Activated CD8-positive, alpha-beta T cell treated with anti-CD3 and anti-CD28 coated beads for 36 hours (primary cell): Measurements from ENCODE around the gene PHF24. TPM values are rescaled to one million over a fixed set of nuclear protein-coding genes. Genes with fewer than 3 reads are reported as not detected.
"Not testable (repeated sequence)": the region's sequence is repeated elsewhere in the genome, so short reads cannot be mapped to it uniquely, and the experiment has no call there.

Source experiments
- ATAC-seq: fragments of 200-7000 bp; cut with Tn5 transposase; one replicate; pipeline ENCODE4 v1.10.0; 2021; ENCODE audit warnings: mild to moderate bottlenecking, moderate library complexity
- CTCF ChIA-PET: fragments of 350-600 bp; sonication (Branson Sonifier 250); formaldehyde crosslinking; loops from one replicate; lab custom pipeline; 2021; ENCODE audit warnings: antibody characterized with exemption; lab: Charles Lee
- POLR2A ChIA-PET: fragments of 350-600 bp; sonication (Branson Sonifier 250); formaldehyde crosslinking; loops from one replicate; lab custom pipeline; 2021; ENCODE audit warnings: antibody characterized with exemption; lab: Charles Lee
- DNase-seq: peaks from one replicate; pipeline ENCODE4 v3.0.0-alpha.2; 2020
- H3K27ac Mint-ChIP-seq: one replicate; pipeline ENCODE4 v1.8.0; 2021; ENCODE audit warnings: mild to moderate bottlenecking, mixed read lengths
- H3K27me3 Mint-ChIP-seq: one replicate; pipeline ENCODE4 v1.8.0; 2021; ENCODE audit warnings: mixed read lengths
- H3K36me3 Mint-ChIP-seq: one replicate; pipeline ENCODE4 v1.8.0; 2021; ENCODE audit warnings: low read depth, mixed read lengths
- H3K4me1 Mint-ChIP-seq: one replicate; pipeline ENCODE4 v1.8.0; 2021; ENCODE audit warnings: low read depth, mixed read lengths
- H3K4me3 Mint-ChIP-seq: one replicate; pipeline ENCODE4 v1.8.0; 2021; ENCODE audit warnings: mild to moderate bottlenecking, moderate library complexity, mixed read lengths
- H3K9me3 Mint-ChIP-seq: one replicate; pipeline ENCODE4 v1.8.0; 2021; ENCODE audit warnings: mixed read lengths
- intact Hi-C: fragments of 100-400 bp; cut with micrococcal nuclease; formaldehyde crosslinking; loops from one replicate; pipeline ENCODE4 v1.10.0; 2022
- total RNA-seq, 2 experiments: library from RNA; stranded (reverse); gene quantifications; one replicate each; pipeline ENCODE4 v1.2.3, GENCODE V29; 2021
- TF ChIP-seq, protein P1 (sequence below): fragments of 200-600 bp; IDR thresholded peaks from one replicate; pipeline ENCODE4 v1.8.0; 2022; ENCODE audit warnings: antibody characterized with exemption, mild to moderate bottlenecking

The PHF24 gene
- total RNA-seq, 2 experiments from 2014 or later, result 0.11 TPM; not detected in 1

DNA sequence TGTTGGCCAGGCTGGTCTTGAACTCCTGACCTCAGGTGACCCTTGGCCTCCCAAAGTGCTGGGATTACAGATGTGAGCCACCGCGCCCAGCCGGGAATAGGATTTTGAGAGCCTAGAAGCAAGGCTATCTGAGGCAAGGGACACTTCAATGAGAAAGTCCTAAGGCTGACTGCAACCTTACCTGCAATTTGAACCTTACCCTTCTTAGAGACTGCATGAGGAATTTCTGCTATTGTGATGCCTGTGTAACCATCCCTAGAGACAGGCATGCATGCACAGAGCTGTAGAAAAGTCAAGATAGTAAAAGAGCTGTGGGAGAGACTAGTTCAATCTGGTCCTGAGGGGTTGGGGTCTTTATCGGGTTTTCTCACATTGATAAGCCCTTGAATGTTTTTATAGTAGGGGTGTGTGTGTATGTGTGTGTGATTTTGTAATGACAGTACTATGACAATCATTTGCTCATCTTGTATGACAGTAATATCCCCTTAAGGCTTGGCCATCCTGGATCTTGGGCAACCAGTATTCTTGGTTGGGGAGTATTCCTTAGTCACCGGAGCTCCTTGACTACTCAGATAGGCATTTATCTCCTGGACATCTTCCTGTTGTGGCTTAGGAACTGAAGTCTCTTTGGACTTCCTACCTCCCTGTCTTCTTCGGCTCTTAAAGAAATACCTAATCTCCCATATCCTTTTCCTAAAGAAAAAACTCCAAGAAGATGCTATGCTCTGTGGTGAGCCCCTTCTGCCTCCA is 42.6 kb downstream of the PHF24 start:
- TF ChIP-seq, protein P1, sequence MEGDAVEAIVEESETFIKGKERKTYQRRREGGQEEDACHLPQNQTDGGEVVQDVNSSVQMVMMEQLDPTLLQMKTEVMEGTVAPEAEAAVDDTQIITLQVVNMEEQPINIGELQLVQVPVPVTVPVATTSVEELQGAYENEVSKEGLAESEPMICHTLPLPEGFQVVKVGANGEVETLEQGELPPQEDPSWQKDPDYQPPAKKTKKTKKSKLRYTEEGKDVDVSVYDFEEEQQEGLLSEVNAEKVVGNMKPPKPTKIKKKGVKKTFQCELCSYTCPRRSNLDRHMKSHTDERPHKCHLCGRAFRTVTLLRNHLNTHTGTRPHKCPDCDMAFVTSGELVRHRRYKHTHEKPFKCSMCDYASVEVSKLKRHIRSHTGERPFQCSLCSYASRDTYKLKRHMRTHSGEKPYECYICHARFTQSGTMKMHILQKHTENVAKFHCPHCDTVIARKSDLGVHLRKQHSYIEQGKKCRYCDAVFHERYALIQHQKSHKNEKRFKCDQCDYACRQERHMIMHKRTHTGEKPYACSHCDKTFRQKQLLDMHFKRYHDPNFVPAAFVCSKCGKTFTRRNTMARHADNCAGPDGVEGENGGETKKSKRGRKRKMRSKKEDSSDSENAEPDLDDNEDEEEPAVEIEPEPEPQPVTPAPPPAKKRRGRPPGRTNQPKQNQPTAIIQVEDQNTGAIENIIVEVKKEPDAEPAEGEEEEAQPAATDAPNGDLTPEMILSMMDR, result no peak
- ChIA-PET CTCF (interaction anchor here (1.2 to 3.2 kb wide), 3 partner anchors 15 to 101 kb away, joined by 4 to 11 read pairs (median 9); no protein-coding TSS in a partner anchor), POLR2A (no interaction called here)
- Mint-ChIP-seq H3K9me3 (no peaks in the 10 kb centered on the region), H3K27ac (peak overlapping the region; percentile 39), H3K36me3 (peaks cover 15% of the 10 kb centered on the region), H3K4me3 (no peak overlapping the region), H3K4me1 (peaks cover 36% of the 10 kb centered on the region), H3K27me3 (no peaks in the 10 kb centered on the region)
- intact Hi-C loops, result no loop called here
- ATAC-seq, result no peak
- DNase-seq, result no peak

DNA sequence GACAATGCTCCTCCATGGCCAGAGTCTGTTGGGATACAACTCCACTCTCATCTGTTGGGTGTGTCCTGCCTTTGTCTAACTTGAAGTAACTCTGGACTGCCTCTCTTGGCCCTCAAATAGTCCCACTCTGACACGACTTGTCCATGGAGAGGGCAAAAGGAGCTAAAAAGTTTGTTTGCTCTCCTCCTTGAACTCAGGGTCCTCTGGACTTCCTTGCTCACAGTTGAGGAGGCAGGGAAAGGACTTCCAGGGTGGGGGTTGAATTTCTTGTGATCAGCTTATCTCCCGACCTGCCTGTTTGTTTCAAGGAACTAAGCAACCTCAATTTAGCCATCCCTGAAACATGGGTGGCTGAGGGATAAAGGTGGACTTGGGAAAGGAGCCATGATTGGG is 43.2 kb downstream of the PHF24 start:
- CTCF ChIA-PET, result interaction anchor here (1.2 to 3.2 kb wide), 3 partner anchors 16 to 101 kb away, joined by 4 to 11 read pairs (median 9); no protein-coding TSS in a partner anchor
- POLR2A ChIA-PET, result interaction anchor here (0.6 to 1.5 kb wide), 4 partner anchors 9 to 17 kb away, joined by 3 to 5 read pairs (median 4); no protein-coding TSS in a partner anchor
- ATAC-seq (no peak), DNase-seq (no peak)
- Mint-ChIP-seq H3K4me3 (no peak overlapping the region), H3K36me3 (peaks cover 11% of the 10 kb centered on the region), H3K4me1 (peaks cover 36% of the 10 kb centered on the region), H3K9me3 (no peaks in the 10 kb centered on the region), H3K27ac (peak overlapping the region; percentile 39), H3K27me3 (no peaks in the 10 kb centered on the region)
- intact Hi-C loops, result no loop called here
- TF ChIP-seq, protein P1, result no peak

DNA sequence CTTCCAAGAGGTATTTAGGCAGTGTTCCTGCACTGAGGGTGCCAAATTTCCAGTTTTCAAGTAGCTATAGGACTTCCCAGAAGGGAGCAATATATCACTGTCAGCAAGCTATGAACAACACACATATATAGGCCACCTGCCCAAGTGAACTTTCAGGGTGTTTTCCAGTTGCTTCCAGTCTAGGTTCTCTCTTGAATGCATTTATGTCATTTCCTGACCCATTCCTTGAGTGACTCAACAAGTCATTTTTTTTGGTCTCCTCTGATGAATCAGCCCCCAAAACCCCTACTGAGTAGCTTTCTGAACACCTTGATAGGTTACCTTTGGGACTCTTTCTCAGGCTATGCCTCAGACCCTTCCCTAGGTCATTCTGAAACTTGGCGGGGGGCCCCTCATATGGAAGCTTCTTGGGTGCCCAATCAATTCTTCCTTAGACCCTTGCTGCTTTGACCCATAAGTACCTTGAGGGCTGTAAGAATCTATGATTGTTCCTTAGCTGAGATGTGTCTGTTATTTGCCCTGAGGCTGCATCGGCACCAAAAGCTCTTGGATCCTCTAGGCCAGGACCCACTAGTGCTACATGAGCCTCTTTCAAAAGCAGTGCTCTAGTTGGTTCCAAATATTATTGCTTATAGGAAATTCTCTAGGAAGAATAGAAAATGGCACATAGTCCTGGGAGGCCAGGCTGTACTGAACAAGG is 43.9 kb downstream of the PHF24 start:
- H3K9me3 Mint-ChIP-seq, result no peaks in the 10 kb centered on the region
- H3K27ac Mint-ChIP-seq, result peak overlapping the region; percentile 58
- DNase-seq, result peak; percentile 28
- peaks cover 5% of the 10 kb centered on the region for H3K36me3 Mint-ChIP-seq
- H3K4me1 Mint-ChIP-seq, result peaks cover 34% of the 10 kb centered on the region
- CTCF ChIA-PET, result interaction anchor here (0.9 to 3.2 kb wide), 4 partner anchors 16 to 102 kb away, joined by 3 to 11 read pairs (median 6); no protein-coding TSS in a partner anchor
- TF ChIP-seq, protein P1, result no peak
- no peak overlapping the region for H3K4me3 Mint-ChIP-seq
- peak; percentile 85 for ATAC-seq
- intact Hi-C loops, result no loop called here
- POLR2A ChIA-PET, result interaction anchor here (0.6 to 1.5 kb wide), 4 partner anchors 10 to 16 kb away, joined by 3 to 5 read pairs (median 4); no protein-coding TSS in a partner anchor
- H3K27me3 Mint-ChIP-seq, result no peaks in the 10 kb centered on the region

DNA sequence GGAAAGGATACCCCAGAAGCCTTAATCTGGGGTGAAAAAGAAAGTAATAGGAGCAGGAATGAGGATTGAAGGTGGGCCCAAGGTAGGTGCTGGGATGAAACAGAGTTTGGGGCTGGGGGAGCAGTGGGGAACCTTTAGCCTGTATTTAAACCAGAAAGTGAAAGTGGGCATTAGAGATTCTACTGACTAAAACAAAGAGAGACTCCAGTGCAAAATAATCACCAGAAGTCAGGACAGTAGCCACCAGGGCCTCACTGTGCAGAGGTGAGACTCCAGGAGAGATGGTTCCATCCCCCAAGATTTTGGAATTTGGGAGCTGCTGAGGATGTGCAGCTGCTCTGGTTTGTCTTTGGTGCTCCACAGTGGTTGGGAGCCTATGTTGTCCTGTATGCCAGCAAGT is 44.5 kb downstream of the PHF24 start:
- POLR2A ChIA-PET, result interaction anchor here (1.2 to 1.5 kb wide), 2 partner anchors 10 to 15 kb away, joined by 3 to 4 read pairs; no protein-coding TSS in a partner anchor
- CTCF ChIA-PET, result interaction anchor here (0.6 to 3.2 kb wide), 4 partner anchors 8 to 103 kb away, joined by 3 to 11 read pairs (median 3); no protein-coding TSS in a partner anchor
- Mint-ChIP-seq H3K4me3 (no peak overlapping the region), H3K36me3 (peaks cover under 1% of the 10 kb centered on the region), H3K27ac (no peak overlapping the region), H3K9me3 (no peaks in the 10 kb centered on the region), H3K27me3 (no peaks in the 10 kb centered on the region), H3K4me1 (peaks cover 30% of the 10 kb centered on the region)
- no peak for DNase-seq
- TF ChIP-seq, protein P1, result no peak
- intact Hi-C loops, result no loop called here
- no peak for ATAC-seq

DNA sequence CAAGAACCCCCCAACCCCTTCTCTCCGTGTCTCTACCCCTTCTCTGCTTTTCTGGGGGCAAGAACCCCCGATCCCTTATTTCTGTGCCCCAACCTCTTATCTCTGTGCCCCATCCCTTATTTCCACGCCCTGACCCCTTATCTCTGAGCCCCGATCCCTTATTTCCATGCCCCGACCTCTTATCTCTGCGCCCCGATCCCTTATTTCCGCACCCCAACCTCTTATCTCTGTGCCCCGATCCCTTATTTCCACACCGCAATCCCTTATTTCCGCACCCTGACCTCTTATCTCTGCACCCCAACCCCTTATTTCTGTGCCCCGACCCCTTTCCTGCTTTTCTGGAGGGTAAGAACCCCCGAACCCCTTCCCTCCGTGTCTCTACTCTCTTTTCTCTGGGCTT is 46.2 kb downstream of the PHF24 start:
- DNase-seq, ATAC-seq, H3K27me3 Mint-ChIP-seq, H3K4me3 Mint-ChIP-seq, intact Hi-C loops, H3K36me3 Mint-ChIP-seq, CTCF ChIA-PET, POLR2A ChIA-PET, H3K27ac Mint-ChIP-seq, H3K9me3 Mint-ChIP-seq: not testable (repeated sequence)
- peaks cover 23% of the 10 kb centered on the region for H3K4me1 Mint-ChIP-seq
